ENCODE data around the gene GRAMD4. TPM values are rescaled to one million over a fixed set of nuclear protein-coding genes. Genes with fewer than 3 reads are reported as not detected.
"Not testable (repeated sequence)": the region's sequence is repeated elsewhere in the genome, so short reads cannot be mapped to it uniquely, and the experiment has no call there.

The GRAMD4 gene
- total RNA-seq, 1 donor: 71.9 TPM

- not testable (repeated sequence) for DNase-seq (ENCODE audit: low read depth in 2 of 3, low spot score in 2 of 3)
These were observed 14.9 kb downstream of the GRAMD4 start for GRCh38 chr22:46634973-46635685.

GRCh38 chr22:46635756-46636155 lies 15.6 kb downstream of the GRAMD4 start:
- DNase-seq (ENCODE audit: low read depth in 2 of 3, low spot score in 2 of 3): no peak

- no peak for DNase-seq (ENCODE audit: low read depth in 2 of 3, low spot score in 2 of 3)
These were observed 16.2 kb downstream of the GRAMD4 start for GRCh38 chr22:46636221-46637002.

GRCh38 chr22:46637711-46638600 lies 17.8 kb downstream of the GRAMD4 start:
- DNase-seq (ENCODE audit: low read depth in 2 of 3, low spot score in 2 of 3): no peak

- DNase-seq (ENCODE audit: low read depth in 2 of 3, low spot score in 2 of 3): no peak
These were observed 18.6 kb downstream of the GRAMD4 start for GRCh38 chr22:46638601-46639431.

GRCh38 chr22:46639843-46640242 lies 19.7 kb downstream of the GRAMD4 start:
- DNase-seq (ENCODE audit: low read depth in 2 of 3, low spot score in 2 of 3): no peak

GRCh38 chr22:46640293-46641055 lies 20.3 kb downstream of the GRAMD4 start:
- no peak for DNase-seq (ENCODE audit: low read depth in 2 of 3, low spot score in 2 of 3)

- no peak for DNase-seq (ENCODE audit: low read depth in 2 of 3, low spot score in 2 of 3)
These were observed 21.7 kb downstream of the GRAMD4 start for GRCh38 chr22:46641811-46642266.

GRCh38 chr22:46642840-46643480 lies 22.8 kb downstream of the GRAMD4 start:
- not testable (repeated sequence) for DNase-seq (ENCODE audit: low read depth in 2 of 3, low spot score in 2 of 3)

GRCh38 chr22:46646531-46647215 lies 26.5 kb downstream of the GRAMD4 start:
- no peak for DNase-seq (ENCODE audit: low read depth in 2 of 3, low spot score in 2 of 3)

- DNase-seq (ENCODE audit: low read depth in 2 of 3, low spot score in 2 of 3): not testable (repeated sequence)
These were observed 28.1 kb downstream of the GRAMD4 start for GRCh38 chr22:46648225-46648820.

- peak in 1 of 3 donors; percentile 18 for DNase-seq (ENCODE audit: low read depth in 2 of 3, low spot score in 2 of 3)
These were observed 29.2 kb downstream of the GRAMD4 start for GRCh38 chr22:46649141-46650077.

- DNase-seq (ENCODE audit: low read depth in 2 of 3, low spot score in 2 of 3): no peak
These were observed 30.1 kb downstream of the GRAMD4 start for GRCh38 chr22:46650078-46650810.

GRCh38 chr22:46651316-46651715 lies 31.1 kb downstream of the GRAMD4 start:
- no peak for DNase-seq (ENCODE audit: low read depth in 2 of 3, low spot score in 2 of 3)

GRCh38 chr22:46652081-46652846 lies 32.1 kb downstream of the GRAMD4 start:
- no peak for DNase-seq (ENCODE audit: low read depth in 2 of 3, low spot score in 2 of 3)

Data from hematopoietic multipotent progenitor cell (in vitro differentiated cells).